GM21526 (cell line): ENCODE measurements around the gene LRRC34.

Experiments
- ATAC-seq: cut with Tn5 transposase; IDR thresholded peaks from one replicate; pipeline ENCODE4 v1.9.1; 2021; ENCODE audit warnings: moderate library complexity; ENCODE audit not compliant: unreplicated experiment, low FRiP score

LRRC34 gene, protein sequence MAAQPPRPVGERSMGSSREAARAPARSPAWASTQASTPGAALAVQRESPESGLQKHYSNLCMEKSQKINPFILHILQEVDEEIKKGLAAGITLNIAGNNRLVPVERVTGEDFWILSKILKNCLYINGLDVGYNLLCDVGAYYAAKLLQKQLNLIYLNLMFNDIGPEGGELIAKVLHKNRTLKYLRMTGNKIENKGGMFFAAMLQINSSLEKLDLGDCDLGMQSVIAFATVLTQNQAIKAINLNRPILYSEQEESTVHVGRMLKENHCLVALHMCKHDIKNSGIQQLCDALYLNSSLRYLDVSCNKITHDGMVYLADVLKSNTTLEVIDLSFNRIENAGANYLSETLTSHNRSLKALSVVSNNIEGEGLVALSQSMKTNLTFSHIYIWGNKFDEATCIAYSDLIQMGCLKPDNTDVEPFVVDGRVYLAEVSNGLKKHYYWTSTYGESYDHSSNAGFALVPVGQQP

DNA sequence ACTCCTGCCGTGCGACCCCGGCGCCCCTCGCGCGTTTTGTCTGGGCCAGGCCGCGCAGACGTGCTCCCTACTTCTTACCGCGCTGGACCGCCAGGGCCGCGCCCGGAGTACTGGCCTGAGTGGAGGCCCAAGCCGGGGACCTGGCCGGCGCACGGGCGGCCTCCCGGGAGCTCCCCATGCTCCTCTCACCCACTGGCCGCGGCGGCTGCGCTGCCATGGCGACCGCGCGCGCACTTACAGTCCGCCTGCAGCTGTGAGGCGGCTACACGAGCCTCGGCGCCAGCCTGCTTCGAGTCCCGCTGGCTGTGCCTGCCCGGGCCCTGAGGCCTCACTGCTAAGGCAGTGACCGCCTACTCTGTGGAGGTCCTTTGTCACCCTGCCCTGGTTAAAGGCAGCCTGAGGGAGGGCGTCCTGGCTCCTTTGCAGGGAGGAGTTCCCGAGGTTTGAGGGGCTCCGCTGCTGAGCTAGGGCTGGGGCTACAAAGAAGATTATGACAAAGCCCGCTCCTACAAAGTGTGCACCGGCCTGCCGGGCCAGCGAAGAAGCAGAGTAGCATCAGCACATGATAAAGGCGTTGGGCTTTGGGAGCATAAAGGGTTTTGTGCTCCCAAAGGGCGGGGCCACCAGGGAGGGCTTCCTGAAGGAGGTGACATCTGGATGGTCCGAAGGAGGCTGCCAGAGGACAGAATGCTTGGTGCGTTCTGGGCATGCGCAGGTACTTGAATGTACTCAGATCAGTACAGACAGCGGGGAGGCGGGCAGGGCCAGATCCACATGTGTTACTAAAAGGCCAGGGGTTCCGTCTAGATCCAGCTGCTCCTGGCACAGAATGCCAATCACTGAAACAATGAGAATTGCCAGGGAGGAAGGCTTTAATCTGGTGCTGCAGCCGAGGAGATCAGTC, at the start of gene LRRC34, which contains the start of gene LRRIQ4:
TSS of gene LRRC34 (minus strand) at position 573 of the 904 bp plus-strand sequence. CDS start at position 217, 356 bp downstream.
TSS of gene LRRIQ4 (plus strand) at position 539 of the 904 bp plus-strand sequence. CDS start 9,052 bp downstream, outside the sequence.
- ATAC-seq, result peak; percentile 69

DNA sequence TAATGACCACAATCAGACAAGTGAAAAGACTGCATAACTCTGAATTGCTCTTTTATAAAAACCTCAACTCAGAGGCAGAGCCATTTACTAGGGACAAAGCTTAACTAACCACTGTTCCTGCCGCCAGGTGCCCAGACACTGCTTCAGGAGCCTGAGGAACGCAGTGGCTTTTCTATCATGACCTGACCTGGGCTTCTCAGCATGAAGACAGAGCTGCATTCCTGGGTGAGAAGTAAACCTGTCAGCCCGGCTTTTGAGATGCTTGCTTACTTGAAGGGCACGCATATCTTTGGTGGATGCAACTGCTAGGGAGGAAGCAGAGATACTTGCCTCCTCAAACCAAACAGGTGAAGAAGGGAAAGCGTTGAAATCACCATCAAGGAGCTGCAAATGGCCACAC, 49.2 kb upstream of the LRRC34 start:
- no peak for ATAC-seq

DNA sequence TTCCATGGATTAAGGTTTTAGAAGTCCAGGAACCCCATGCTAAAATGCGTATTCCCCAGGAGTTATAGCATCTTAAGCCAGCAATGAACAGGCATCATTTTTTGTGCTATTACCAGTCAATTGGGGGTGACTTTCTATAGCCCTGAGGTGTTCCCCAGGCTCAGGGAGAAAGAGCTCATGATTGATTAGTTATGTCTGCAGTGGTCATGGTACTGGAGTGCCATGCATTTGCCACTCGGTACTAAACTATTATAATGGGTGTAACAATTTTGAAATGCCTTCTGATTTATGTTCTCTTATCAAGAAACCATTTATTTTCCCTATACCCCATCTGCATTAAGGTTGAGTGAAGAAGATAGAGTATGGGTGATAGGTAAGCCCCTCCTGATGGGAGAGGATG, 45.1 kb upstream of the LRRC34 start:
- ATAC-seq, result no peak

DNA sequence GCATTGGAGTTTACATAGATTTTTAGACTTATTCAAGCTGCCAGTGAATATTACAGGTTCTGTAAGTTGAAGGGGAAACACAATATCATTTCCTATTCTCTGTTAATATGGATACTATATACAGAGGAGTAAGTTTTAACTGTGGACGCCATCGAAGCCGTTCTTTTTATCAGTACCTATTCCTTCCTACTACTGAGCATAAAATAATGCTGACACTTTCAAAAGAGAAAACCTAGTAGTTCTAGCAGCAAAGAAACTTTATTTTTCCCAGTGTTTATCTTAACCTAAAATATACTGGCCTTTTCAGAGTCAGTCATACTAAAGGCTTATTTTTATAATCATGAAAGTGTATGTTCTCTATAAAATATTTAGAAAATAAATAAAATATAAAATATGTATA, 42.8 kb upstream of the LRRC34 start:
- ATAC-seq, result no peak

DNA sequence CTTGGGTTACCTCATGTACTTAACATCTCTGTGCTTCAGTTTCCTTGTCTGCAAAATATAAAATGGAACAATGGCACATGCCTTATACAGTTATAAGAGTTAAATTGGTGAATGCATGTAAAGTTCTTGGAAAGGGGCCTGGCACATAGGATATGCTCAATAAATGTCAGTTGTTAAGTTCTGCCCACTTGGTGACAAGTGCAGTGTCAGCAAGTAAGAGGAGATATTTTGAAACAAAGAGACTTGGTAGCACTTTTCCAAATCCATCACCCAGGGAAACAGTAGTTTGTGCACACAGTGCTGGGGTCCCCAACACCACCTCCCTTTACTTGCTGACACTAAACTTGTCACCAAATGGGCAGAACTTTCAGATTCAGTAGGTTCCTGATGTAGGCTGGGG, 37.9 kb upstream of the LRRC34 start:
- no peak for ATAC-seq

DNA sequence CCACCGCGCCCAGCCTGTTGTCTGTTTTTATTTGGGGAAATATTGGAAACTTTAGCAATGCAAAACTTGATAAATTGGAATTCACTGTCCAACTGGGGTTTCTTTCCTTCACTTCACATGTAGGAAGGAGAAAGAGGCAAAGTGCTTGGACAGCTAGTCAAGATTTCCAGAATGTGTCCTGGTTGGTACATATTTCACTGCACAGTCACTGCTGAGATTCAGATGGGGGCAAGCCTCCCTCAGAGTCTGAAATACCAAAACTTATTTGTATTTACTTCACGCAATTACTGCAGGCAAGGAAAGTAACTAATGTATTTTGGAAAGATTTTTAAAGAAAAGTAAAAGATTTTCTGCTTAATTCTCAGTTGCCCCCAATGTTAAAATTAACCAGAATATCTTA, 36.0 kb upstream of the LRRC34 start:
- ATAC-seq, result no peak

DNA sequence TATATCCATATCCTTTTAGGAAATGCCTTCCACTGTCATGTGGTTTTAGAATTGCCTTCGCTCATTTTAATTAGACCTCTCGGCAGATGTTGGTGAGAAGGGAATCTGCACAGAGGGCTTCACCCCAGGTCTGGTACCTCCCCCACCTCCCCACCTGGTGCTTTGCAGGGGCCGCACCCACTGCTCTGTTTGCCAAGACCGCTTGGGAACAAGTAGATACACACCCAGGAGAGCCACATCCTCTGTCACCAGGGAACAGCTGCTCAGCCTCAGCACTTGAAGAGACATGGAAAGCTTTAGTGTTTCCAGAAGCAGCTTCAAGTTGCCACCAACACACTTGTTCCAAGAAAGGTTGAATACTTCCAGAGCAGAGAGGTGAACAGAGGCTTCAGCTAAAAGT, 35.2 kb upstream of the LRRC34 start:
- no peak for ATAC-seq

DNA sequence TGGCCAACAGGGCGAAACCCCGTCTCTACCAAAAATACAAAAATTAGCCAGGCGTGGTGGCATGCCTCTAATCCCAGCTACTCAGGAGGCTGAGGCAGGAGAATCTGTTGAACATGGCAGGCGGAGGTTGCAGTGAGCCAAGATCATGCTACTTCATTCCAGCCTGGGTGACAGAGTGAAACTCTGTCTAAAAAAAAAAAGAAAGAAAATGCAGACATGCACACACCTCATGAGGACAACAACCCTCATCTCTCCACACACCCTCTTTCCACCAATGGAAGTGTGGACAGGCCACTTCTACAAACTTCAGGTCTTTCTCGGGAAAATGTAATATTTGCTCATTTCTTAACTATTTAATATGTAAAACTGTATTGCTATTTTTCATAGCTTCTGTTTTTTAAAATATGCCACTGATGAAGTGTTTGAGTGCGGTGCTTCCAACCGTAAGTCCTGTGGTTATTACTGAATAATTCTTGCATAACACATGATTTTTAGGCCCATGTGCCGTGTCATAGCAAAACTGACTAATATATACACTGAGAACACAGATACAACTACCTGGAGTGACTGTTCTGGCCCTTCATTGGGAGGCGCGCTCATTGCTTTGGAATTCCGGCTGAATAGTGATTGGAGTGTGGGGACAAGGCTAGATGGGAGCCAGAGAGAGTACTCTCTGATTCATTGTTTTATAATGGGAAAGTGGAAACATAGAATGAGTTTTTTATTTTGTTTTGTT, 33.9 kb upstream of the LRRC34 start:
- peak; percentile 96 for ATAC-seq

DNA sequence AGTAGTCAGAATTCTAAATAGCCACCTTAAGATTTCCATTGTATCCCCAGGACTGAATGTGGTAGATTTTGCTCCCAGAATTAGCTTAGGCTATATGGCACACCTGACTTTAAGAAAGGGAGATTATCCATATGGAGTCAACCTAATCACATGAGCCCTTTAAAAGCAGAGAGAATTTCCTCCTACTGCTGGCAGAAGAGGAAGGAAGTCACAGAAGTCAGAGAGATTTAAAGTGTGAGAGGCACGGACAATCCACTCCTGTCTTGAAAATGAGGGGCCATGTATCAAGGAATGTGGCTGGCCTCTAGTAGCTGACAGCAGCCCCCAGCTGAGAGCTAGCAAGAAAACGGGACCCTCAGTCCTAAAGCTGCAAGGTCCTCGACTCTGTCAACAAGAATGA, 30.3 kb upstream of the LRRC34 start:
- ATAC-seq, result no peak

DNA sequence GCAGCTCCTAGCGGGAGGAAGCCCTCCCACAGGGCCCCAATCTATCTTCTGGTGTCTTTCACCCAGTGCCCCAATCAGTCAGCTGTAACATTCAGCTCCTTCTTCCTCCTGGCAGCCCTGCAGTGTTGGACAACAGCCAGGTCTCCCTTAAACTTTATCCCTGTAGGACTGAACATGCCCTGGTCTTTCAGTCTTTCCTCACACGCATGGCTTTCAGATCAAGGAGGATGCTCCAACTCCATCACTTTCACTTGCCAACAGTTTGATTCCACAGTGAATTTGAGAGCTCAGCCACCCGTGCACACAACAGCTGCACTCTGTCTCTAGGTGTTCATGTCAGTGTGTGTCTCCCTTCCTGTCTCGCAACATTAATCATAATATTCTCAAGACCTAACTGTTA, 28.5 kb upstream of the LRRC34 start:
- ATAC-seq, result peak; percentile 69

DNA sequence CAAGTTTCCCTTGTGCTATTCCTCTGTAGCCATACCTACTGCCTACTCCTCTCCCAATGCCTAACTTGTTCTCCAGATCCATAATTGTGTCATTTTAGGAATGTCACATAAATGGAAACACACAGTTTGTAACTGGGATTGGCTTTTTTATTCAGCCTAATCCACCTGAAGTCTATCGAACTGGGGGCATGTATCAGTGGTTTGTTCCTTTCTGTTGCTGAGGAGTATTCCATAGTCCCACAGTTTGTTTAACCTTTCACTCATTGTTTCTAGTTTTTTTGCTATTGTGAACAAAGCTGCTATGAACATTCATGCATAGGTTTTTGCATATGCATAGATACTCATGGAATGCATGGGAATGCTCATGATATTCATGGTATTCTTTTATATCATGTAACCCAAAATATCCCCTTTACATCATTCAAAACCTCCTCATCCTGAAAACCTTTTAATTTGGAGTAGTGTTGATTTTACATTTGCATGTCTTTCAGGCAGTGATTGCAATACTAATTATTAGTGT, 25.9 kb upstream of the LRRC34 start:
- no peak for ATAC-seq

DNA sequence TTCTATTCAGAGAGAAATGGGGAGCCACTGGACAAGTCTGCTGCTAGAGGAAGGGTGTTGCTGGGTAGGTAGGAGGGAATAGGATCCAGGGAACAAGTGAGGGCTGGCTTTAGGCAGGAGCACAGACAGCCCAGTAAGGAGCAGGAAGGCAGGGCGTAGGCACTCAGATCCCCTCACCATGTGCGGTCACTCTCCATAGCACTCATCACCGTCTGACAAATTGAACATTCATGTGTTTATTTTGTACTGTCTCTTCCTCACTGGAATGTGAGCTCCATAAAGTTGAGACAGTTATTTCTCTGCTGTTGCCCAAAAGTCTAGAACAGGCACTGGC, 24.2 kb upstream of the LRRC34 start:
- ATAC-seq, result no peak

DNA sequence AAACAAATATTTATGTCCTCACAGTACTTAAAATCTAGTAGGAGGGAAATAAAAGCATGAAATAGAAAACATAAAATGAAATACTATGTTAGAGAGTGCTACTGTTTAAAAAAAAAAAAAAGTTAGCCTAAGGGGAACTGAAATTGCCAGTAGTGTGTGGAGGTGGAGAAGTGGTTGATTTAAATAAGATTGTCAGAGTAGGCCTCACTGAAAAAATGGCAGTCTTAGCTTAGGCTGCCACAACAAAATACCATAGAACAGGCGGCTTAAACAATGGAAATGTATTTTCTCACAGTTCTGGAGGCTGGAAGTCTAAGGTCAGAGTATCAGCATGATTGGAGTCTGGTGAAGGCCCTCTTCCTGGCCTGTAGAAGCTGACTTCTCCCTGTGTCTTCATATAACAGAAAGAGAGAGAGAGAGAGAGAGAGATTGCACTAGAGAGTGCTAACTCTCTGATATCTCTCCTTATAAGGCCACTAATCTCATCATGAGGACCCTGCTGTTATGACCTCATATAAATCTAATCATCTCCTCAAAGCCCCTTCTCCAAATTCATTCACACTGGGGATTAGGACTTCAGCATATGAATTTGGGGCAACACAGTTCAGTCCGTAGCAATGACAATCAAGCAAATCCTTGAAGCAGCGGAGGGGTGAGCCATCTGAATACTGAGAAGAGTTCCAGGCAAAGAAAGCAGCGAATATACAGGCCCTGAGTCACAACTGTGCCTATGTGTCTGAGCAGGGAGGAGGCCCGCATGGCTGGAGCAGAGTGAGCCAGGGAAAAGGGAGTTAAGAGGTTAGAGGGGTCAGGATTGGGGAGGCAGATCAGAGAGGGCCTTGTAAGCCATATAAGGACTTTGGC, 23.6 kb upstream of the LRRC34 start:
- peak; percentile 87 for ATAC-seq

DNA sequence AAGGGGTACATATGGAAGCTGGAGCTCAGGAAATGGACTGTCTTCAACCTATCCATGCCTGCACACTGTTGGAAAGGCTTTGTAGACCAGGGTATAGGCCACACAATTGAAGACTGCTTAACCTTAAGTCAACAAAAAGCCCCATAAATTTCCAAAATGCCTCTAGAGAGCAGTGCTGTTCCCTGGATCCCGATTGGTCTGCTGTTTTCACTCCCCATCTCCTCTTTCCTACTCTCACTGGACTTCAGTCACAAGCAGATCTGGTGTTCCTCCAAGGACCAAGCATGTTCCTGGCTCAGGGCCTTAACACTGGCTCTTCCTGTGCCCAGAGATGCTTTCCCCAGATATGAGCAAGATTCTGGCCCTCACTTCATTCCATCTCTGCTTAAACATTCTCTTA, 22.8 kb upstream of the LRRC34 start:
- no peak for ATAC-seq

DNA sequence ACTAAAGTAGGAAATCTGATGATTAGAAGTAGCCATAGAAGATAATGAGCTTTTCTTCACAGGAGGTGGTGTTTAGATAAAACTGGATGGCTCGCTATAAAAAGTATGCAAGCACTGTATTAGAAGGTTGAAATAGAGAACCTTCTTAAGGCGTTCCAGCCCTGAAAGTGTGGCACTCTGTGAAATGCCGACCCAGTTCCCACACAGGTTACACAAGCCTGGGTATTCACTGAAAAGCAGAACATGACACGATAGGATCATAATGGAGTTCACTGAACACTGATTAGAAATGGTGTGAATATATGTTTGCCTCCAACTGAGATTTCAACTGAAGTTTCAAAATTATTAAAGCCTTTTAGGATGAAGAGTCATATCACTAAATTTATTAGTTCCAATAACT, 15.0 kb upstream of the LRRC34 start:
- no peak for ATAC-seq

DNA sequence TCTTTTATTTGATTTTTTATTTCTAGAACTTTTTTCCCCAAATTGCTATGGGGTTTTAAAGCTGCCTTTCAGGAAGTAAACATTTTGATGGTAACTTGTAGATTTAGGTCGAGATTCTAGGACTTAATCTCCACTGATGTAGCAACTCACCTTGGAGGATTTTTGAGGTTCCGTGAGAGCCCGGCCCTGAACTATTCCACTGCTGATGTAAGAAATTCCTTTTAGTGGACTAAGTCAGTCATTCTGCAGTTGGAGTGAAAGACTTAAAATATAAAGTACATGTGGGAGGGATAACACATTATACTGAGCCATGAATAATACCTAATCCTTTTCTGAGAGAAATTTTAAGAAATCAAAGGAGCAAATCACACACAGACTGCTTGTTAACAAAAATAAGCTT, 12.6 kb upstream of the LRRC34 start:
- no peak for ATAC-seq

DNA sequence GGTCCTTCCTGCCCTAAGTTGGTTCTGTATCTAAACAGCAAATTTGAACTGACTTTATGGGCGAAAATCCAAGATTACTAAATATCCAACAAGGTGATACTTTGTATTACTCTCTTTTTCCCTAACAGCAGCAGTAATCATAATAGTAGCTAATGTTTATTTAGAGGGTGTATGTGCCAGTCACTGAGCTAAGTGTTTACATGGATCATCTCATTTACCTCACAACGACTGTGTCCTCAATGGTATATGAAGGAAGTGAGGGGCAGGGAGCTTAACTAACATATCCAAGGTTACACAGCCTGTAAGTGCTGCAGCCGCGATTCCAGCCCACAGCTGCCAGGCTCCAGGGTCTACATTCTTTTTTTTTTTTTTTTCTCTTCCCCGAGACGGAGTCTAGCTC, 10.3 kb upstream of the LRRC34 start:
- no peak for ATAC-seq

DNA sequence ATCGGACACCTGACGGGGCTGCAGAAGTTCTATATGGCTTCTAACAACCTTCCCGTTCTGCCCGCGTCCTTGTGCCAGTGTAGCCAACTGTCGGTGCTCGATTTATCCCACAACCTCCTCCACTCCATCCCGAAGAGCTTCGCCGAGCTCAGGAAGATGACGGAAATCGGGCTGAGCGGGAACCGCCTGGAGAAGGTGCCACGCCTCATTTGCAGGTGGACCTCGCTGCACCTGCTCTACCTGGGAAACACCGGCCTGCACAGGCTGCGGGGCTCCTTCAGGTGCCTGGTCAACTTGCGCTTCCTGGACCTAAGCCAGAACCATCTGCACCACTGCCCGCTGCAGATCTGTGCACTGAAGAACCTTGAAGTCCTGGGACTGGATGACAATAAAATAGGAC, 9.8 kb upstream of the LRRC34 start:
- no peak for ATAC-seq

DNA sequence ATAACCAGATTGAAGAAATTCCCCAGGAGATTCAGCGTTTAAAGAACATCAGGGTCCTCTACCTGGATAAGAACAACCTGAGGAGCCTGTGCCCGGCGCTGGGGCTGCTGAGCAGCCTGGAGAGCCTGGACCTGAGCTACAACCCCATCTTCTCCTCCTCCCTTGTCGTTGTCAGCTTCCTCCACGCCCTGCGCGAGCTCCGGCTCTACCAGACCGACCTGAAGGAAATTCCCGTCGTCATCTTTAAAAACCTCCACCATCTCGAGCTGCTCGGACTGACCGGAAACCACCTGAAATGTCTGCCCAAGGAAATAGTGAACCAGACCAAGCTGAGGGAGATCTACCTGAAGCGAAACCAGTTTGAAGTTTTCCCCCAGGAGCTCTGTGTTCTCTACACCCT, 9.4 kb upstream of the LRRC34 start:
- ATAC-seq, result no peak

DNA sequence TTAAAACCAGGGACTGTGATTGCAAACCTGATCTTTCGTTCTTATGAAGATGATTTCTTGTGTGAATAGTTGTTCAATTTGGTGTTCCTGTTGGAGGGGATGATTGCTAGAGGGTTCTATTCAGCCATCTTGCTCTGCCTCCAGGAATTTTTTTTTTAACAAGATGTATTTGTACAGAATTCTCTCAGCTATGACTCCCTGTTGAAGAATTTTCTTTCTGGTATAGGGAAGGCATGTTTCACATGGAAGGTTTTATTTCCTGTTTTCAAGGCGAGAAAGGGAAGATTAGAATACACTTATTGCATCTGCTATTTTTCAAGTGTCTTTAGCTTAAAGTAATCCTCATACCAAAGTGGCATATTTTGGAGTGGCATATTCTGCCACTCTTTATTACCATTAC, 5.6 kb upstream of the LRRC34 start:
- no peak for ATAC-seq
